HG03064 (cell line): ENCODE measurements around the gene MARCHF6.
"Not testable (repeated sequence)": the region's sequence is repeated elsewhere in the genome, so short reads cannot be mapped to it uniquely, and the experiment has no call there.

Source experiments
- ATAC-seq: cut with Tn5 transposase; IDR thresholded peaks from one replicate; pipeline ENCODE4 v1.9.1; 2021; ENCODE audit warnings: low read depth; ENCODE audit not compliant: unreplicated experiment

The MARCHF6 gene, protein sequence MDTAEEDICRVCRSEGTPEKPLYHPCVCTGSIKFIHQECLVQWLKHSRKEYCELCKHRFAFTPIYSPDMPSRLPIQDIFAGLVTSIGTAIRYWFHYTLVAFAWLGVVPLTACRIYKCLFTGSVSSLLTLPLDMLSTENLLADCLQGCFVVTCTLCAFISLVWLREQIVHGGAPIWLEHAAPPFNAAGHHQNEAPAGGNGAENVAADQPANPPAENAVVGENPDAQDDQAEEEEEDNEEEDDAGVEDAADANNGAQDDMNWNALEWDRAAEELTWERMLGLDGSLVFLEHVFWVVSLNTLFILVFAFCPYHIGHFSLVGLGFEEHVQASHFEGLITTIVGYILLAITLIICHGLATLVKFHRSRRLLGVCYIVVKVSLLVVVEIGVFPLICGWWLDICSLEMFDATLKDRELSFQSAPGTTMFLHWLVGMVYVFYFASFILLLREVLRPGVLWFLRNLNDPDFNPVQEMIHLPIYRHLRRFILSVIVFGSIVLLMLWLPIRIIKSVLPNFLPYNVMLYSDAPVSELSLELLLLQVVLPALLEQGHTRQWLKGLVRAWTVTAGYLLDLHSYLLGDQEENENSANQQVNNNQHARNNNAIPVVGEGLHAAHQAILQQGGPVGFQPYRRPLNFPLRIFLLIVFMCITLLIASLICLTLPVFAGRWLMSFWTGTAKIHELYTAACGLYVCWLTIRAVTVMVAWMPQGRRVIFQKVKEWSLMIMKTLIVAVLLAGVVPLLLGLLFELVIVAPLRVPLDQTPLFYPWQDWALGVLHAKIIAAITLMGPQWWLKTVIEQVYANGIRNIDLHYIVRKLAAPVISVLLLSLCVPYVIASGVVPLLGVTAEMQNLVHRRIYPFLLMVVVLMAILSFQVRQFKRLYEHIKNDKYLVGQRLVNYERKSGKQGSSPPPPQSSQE

DNA sequence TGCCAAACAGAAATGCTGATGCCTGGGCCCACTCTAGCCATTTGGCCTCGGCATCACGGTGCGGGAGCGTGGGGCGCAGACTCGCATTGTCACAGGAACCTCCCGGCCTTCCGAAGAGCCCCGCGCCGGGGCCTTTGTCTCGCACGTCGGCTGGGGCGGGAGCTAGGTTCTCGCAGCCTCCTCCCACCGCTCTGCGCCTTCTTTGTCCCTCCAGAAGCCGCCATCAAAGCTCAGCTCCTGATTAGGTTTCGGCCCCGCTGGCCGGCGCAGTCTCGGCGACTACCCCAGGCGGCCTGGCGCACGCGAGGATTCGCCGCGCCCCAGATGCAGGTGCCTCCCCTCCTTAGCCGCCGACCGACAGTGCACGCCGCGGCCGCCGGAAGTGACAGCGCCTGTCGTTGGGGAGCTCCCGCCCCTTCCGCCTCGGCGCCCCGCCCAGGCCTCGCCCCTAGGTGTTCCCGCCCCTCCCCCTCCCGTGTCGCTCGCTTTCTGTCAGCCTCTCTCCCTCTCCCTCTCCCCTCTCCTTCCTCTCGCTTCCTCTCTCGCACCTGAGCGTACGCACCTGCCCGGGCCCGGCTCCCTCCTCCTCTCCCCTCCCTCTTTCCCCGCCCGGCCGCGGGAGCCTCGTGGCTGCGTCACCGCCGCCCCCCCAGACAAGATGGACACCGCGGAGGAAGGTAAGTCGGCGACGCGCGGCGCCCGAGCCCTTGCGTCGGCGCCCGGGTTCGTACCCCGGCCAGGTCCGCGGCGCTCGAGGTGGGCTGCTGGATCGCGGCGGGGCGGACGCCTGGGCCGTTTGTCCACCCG lies at the start of gene MARCHF6:
TSS of gene MARCHF6 (plus strand) at position 455 of the 807 bp plus-strand sequence. CDS start at position 659, 204 bp downstream.
- ATAC-seq, result peak; percentile 74

DNA sequence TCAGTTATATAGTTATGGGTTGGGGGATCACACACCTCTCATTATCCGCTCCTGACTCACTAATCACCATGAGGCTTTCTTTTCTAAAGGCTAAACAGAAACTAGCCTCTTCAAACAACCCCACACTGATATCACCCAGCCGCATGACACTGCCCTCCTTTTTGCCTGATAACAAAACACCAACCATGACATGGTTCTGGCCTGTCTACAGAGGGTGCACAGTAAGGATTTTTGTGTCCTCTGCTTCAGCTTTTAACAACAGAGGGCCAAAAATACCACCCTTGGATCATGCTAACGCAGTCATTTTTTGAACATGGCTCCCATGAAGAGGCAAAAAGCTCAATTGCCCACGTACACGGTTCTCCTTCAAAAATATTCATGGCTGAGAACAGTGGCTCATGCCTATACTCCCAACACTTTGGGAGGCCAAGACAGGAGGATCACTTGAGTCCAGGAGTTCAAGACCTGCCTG lies 49.8 kb upstream of the MARCHF6 start:
- no peak for ATAC-seq

DNA sequence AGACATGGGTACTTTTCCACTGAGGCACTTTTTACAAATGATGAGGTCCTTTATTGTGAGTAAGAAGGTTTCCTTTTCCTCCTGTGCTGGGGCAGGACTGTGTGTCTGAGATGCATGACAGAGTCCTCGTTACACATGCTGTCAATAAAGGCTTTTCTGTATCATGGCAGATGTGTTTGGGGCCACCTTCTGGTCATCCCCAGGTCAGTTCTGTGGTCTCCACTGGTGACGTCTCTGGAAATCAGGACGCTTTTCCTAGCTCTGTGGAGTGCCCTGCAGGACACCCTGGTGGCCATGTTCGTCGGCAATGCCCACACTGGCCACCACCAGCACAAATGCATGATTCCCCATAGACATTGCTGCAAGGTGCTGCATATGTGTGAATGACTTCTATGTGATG lies 48.6 kb upstream of the MARCHF6 start:
- no peak for ATAC-seq

DNA sequence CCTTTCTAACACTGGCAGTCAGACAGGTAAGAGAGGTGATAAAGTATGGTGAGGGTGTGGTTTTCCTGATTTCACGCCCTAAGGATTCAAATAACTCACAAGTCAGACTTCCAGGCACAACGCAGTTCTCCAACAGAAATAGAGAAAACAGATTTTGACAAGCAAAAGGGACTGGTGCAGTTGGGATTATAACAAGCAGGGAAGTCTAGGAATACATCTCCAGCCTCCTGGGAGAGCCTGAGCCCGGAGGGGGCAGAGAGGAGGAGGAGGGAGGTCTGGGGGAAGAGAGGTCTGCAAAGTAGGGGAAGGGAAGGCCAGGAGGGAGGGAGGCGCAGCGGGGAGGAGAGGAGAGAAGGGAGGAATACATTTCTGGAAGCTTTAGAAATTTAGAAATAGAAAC lies 47.4 kb upstream of the MARCHF6 start:
- no peak for ATAC-seq

DNA sequence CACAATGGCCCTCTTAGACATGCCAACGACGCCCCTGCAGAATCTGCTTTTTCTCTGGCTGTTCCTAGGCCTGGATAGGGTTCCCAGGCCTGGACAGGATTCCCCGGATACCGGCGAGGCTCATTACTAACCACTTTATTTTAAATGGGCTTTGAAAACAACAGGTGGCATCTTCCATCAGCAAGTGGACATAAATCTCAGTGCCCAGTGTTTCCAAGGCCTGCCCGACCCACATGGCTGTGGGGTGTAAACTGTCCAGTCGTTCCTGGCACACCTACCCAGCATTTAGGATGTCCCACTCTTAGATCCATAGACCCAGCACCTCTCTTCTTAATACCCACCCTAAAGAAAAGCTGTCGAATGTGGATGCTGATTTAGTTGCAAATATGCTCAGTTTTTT lies 46.7 kb upstream of the MARCHF6 start:
- ATAC-seq, result no peak

DNA sequence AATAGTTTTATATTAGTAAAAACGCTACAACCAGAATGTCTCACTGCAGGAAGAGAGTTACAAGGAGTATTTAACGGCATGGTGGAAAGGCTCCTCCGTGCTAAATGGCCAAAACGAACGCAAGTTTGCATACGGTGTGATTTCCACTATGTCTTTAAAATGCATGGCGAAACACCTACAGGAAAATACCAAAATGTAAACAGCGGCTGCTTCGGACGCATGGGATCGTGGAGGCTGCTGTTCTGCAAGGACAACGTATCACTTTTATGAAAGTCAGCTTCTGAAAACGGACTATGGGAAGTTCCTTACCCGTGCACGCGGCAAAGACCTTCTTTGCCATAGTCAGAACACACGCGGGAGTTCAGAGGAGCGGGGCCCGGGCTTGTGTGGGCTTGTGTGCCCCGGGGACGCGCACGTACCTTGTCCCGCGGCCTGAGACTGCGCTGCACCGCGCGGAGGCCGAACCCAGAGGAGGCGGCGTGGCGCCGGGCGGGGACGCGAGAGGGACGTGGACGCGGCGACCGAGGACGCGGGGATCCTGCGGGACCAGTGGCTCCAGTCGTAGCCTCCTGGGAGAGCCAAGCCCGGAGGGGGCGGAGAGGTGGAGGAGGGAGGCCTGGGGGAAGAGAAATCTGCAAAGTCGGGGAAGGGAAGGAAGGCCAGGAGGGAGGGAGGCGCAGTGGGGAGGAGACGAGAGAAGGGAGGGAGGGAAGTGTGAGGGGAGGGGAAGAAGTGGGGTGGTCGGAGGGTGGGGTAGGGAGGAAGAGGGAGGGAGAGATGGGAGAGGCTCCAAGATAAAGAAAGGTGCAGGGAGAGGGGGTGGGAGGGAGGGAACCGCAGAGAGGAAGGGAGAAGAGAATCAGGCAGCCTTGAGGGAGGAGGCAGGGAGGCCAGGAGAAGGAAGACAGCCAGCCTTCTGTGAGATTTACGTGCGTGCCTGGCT lies 46.0 kb upstream of the MARCHF6 start, which contains the start of gene CMBL:
TSS of gene CMBL (minus strand) at position 697 of the 943 bp plus-strand sequence. CDS start 17,140 bp downstream, outside the sequence.
- peak; percentile 86 for ATAC-seq

DNA sequence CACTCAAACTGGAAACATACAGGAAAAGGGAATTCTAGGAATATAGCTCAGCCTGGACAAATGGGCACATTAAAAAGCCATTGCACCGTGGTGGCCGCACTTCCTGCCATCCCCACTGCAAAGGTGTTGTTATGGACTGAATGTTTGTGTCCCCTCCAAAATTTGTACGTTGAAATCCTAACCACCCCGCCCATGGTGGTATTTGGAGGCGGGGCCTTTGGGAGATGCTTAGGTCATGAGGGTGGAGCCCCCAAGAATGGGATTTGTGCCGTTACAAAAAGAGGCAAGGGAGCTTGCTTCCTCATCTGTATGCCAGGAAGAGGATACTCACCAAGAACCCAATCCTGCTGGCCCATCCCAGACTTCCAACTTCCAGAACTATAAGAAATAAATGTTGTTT lies 44.7 kb upstream of the MARCHF6 start:
- no peak for ATAC-seq

DNA sequence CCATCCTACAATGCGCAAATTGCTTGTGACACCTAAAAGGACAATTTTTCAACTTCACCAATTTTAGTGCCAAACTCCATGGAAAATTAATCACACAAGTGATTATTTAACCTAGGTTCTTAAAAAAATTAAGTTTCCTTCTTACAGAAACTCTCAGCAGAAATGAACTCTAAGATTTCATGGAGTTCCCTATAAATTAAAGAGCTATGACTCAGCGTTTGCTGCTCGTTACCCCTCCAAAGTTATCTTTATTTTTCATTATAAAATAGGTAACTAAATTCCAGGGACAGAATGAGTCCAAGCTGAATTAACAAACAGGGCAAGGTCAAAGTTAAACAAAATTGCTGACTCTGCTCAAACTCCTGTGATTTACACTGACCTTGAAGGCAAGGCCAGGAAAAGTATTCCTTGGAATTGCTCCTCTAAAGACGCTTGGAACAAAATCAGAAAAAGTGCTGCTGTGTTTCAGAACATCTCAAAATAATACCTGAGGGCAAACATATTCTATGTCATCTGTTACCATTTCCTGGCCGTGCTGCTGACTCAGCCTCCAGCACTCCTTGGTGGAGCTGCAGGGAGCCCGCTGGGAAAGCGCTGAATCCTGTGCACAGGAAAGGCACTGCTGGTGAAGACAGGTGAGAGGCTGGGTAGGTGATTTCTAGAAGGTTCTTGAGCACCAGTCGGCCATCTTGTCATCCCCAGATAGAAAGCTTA lies 43.3 kb upstream of the MARCHF6 start:
- no peak for ATAC-seq

DNA sequence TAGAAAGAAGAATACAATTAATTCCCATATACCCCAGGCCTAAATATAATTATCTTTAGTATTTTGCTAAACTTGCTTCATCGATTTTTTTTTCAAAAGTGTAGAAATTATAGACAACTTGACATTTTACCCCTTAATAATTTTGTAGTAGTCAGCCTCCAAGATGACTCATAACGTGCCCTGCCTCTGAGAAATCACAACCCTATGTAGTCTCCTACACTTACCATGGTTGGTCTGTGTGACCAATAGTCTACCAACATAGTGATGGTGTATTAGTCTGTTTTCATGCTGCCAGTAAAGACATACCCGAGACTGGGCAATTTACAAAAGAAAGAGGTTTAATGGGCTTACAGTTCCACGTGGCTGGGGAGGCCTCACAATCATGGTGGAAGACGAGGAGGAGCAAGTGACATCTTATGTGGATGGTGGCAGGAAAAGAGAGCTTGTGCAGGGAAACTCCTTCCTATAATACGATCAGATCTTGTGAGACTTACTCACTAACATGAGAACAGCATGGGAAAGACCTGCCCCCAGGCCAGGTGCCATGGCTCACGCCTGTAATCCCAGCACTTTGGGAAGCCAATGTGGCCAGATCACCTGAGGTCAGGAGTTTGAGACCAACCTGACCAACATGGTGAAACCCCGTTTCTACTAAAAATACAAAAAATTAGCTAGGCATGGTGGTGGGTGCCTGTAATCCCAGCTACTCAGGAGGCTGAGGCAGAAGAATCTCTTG lies 42.5 kb upstream of the MARCHF6 start:
- not testable (repeated sequence) for ATAC-seq

DNA sequence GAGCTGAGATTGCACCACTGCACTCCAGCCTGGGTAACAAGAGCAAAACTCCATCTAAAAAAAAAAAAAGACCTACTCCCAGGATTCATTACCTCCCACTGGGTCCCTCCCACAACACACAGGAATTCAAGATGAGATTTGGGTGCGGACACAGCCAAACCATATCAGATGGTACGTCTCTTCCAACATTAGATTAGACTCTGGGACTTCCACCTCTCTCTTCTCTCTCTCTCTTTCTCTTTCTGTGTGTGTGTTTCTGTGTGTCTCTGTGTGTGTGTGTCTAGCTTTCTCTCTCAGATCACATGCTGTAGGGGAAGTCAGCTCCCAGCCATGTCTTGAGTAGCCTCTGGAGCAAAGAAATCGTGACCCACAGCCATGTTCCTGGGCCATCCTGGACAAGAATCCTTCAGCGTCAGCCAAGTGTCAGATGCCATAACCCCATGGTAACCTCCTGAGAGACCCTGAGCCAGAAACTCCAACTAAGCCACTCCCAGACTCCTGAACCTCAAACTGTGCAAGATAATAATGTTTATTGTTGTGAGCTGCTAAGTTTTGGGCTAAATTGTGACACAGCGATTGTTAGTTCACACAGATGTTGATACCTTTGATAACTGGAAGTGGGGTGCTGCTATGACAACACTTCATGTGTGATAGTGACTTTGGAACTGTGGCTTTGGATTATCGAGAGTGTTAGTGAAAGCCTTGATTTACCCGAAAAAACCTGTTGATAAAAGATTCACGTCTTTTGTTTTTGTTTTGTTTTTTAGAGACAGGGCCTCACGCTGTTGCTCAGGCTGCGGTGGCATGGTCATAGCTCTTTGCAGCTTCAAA lies 41.7 kb upstream of the MARCHF6 start:
- no peak for ATAC-seq

DNA sequence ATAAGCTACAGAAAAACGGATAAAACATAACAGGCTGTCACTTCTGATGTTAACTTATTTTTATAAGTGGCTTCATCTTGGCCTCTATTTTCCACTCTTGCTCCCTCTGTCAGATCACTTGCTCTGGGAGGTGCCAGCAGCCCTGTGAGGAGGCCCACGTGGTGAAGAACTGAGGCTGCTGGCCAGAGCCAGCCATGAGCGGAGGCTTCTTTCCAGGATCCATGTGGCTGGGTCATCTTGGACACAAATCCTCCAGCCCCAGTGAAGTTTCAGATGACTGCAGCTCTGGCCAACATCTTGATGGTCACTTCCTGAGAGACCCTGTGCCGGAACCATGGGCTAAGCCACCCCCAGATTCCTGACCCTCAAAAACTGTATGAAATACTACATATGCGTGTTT lies 38.3 kb upstream of the MARCHF6 start:
- ATAC-seq, result no peak

DNA sequence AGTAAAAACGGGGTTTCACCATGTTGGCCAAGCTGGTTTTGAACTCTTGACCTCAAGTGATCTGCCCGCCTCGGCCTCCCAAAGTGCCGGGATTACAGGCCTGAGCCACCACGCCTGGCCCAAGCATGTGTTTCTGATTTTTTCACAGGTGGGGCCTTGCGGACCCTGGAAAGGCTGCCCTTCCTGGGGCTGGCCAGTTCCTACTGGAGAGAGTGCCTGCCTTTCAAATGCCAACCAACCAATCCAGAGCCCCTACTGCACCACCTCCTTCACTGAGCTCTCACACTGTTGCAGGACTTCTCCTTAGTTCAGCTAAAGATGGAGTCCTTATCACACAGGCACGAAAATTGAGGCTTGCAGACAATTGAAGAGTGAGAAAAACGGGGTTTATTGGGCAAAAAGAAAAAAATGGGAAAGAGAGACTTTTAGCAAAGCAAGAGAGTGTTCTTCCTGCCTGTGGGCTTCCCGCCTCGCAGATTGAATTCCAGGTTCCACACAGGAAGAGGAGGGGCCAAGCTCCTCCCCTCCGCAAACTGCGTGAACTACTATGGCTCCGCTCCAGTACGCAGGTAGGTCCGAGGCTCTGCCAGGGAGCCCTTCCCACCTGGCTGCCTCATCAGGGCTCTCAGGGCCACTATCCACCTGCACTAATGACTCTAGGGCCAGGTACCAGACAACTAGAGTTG lies 37.5 kb upstream of the MARCHF6 start:
- ATAC-seq, result no peak

DNA sequence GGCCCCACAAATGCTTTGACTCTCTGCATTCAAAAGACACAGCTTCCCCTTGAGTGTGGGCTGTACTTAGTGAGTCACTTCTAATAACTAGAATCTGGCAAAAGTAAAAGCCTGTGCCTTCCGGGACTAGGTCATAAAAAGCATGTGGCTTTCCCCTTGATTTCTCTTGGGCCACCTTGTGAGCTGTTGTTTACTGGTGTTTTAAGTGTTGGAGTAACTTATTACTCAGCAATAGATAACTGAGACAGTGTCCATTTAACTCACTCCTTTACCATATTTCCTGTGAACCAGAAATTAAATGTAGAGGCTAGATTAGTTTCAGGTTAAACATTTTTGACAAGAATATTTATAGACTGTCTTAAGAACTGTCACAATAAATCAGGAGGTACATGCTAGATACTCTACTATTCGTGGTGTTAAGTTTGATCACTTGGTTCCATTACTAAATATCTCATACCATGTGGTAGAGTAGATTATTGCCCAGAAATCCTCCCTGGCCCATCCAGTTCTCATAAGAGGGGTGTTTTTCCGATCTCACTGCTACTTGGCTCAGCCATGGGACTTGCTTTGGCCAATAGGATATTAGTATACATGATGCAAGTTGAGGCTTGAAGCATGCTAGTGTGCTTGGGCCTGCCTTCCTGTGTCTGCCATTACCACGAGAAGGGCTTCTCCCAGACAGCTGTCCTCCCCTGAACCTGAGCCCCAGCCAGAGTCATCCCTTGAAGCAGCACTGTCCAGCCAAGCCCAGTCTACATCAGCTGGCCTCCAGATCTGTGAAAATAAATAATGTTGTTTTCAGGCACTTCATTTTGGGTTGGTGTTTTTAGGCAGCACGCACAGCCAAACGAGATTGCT lies 35.4 kb upstream of the MARCHF6 start:
- ATAC-seq, result peak; percentile 70

DNA sequence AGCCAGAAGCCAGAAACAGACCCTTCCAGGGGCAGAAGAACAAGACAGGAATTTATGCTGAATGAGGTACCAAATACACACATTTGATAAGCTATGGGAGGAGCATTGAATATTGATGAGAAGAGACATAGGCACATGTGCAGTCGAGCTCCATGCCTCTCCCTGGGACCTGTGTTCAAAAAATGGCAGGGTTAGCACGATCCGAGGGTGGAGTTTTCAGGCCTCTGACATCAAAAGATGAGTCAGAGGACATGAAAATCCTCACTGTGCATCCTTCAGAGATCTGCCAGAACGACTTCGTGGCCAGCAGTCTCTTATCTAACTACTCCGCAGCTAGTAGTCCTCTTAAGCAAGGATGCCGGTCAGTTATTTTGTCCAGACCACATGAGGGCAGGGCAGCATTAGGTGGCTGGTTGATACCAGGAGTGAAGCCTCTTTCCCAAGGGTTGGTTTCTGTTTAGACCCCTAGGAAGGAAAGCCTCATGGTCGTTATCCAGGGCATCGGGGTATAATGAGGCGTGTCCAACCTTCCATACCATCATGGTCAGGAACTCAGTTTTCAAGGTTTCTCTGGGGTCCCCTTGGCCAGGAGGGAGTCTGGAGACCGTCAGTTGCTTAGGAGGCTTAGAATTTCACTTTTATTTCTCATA lies 34.2 kb upstream of the MARCHF6 start:
- ATAC-seq, result no peak

DNA sequence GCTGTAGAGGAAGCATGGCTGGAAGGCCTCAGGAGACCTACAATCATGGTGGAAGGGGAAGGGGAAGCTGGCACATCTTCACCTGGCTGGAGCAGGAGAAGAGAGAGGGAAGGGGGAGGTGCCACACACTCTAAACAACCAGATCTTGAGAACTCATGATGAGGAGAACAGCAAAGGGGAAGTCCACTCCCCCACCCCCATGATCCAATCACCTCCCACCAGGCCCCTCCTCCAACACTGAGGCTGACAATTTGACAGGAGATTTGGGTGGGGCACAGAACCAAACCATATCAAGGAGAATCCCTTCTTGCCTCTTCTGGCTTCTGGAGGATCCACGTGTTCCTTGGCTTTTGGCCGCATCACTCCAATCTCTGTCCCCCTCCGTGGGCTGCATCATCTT lies 32.7 kb upstream of the MARCHF6 start:
- no peak for ATAC-seq
